ENCODE measurements around the gene COL4A2.

DNA sequence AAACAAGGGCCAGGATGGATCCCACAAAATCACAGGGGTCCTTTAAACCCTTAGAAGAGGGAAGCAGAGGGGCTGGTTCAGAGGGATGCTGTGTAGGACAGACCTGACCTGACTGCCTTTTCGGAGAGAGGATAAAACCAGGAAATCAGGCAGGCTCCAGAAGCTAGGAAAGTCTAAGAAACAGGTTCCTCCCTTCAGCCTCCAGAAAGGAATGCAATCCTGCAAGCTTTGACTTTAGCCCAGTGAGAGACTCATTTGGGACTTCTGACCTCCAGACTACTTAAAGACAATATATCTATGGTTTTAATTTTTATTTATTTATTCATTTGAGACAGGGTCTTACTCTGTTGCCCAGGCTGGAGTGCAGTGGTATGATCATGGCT, 249.1 kb downstream of the COL4A2 start:
- TF ChIP-seq SUZ12 (IDR thresholded peaks at IDR 0.05; ENCODE audit: extremely low read depth, insufficient read depth, insufficient read length), result no peak
- TF ChIP-seq YY1 (IDR thresholded peaks at IDR 0.05; ENCODE audit: insufficient read depth, insufficient read length), result no peak
